Activated gamma-delta T cell treated with Interleukin-2 at 50 U/mL for 16 hours (primary cell): ENCODE measurements around the gene CD200R1.

Experiments used
- DNase-seq: peaks from one replicate; pipeline ENCODE4 v3.0.0-alpha.2; 2020

The CD200R1 gene

DNA sequence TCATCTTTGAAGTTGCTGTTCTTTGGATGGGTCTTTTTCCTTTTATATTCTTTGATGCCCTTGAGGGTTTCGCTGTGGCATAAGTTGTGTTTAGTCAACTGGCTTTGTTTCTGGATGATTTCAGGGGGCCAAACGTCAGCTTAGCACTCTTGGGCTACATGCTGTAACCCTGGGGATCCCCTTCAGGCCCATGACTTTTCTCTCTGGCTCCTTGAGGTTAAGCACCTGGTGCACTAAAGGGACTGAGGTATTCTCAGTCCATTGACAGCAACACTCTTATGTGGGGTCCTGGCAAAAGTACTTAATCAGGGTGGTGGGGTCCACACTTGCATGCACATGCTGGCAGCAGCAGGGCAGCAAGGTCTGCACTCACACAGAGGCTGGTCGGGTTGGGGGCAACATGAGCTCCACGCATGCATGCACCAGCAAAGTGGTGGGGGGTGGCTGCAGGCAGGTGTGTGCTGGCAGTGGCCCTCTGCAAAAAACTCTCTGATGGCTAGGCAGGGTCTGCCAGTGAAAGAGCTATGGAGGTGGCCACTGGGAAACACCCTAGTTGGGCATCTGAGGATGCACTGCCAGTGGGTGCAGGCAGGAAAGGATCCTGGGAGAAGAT, 90.1 kb downstream of the CD200R1 start:
- no peak for DNase-seq

DNA sequence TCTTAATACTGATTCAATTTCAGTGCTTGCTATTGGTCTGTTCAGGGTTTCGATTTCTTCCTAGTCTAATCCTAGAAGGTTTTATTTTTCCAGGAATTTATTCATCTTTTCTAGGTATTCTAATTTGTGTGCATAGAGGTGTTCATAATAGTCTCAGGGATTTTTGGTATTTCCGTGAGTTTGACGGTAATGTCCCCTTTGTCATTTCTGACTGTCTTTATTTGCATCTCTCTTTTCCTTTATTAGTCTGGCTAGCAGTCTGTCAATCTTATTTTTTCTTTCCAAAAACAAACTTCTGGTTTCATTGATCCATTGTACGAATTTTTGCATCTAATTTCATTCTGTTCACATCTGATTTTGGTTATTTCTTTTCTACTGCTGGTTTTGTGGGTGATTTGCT, 93.0 kb downstream of the CD200R1 start:
- DNase-seq, result no peak

DNA sequence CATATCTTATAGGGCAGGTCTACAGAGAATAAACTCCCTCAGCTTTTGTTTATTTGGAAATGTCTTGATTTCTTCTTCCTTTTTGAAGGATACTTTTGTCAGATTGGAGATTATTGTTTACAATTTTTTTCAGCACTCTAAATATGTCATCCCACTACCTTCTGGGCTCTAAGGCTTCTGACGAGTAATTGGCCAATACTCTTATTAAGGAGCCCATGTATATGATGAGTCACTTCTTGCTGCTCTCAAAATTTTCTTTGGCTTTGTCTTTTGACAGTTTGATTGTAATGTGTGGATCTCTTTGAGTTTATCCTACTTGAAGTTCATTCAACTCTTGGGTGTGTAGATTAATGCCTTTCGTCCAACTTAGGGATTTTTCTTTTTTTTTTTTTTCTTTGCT, 99.3 kb downstream of the CD200R1 start:
- no peak for DNase-seq

DNA sequence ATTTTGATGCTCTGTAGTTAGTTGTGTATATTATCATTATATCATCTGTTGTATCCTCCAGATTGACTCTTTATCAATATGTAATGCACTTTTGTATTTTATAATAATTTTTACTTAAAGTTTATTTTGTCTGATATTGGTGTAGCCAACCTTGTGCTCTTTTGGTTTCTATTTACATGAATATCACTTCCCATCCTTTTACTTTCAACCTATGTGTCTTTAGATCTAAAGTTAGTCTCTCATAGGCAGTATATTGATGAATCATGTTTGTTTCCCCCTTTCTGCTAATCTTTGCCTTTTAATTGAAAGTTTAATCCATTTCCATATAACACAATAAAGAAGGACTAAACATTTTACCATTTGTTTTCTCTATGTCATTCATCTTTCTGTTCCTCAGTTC, 100.2 kb downstream of the CD200R1 start:
- no peak for DNase-seq

DNA sequence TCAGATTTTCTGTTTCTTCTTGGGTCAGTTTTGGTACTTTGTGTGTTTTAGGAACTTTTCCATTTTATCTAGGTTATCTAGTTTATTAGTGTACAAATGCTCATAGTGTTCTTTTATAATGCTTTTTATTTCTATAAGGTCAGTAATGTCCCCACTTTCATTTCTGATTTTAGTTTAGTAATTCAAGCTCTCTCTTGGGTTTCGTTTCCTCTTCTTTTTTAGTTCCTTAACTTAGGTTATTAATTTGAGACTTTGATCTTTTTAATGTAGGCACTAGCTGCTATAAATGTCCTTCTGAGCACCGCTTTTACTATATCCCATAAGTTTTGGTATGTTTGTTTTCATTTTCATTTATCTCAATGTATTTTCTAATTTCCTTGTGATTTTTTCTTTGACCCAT, 101.3 kb downstream of the CD200R1 start:
- DNase-seq, result no peak

DNA sequence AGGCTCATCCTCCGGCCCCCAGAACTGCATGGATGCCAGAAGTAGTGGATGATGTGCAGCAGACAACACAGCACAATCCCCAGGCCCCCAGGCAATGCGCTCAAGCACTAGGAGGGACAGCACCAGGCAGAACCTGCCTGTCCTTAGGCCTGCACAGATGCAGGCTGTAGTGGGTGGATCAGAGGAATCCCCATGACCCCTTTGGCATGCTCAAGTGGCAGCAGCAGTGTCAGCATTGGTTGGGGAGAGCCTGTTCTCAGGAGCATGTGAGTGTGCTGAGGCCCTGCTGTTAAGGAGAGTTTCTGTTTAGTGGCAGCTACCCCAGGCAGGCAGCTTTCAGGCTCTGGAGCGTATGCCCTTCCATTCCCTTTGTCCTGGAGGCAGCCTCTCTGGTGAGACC, 103.2 kb downstream of the CD200R1 start:
- no peak for DNase-seq
